Measurements from ENCODE around the gene TGIF1. TPM values are rescaled to one million over a fixed set of nuclear protein-coding genes. Genes with fewer than 3 reads are reported as not detected.
A peak's percentile ranks its signal among the peaks of the same experiment; 100 is the strongest.

The TGIF1 gene
- total and polyA plus RNA-seq, 9 of the 15 experiments (the other 6 are each of a cell fraction or from before 2014, with no cell fraction given), result 16.1 to 77.7 (median 44.6) TPM

DNA sequence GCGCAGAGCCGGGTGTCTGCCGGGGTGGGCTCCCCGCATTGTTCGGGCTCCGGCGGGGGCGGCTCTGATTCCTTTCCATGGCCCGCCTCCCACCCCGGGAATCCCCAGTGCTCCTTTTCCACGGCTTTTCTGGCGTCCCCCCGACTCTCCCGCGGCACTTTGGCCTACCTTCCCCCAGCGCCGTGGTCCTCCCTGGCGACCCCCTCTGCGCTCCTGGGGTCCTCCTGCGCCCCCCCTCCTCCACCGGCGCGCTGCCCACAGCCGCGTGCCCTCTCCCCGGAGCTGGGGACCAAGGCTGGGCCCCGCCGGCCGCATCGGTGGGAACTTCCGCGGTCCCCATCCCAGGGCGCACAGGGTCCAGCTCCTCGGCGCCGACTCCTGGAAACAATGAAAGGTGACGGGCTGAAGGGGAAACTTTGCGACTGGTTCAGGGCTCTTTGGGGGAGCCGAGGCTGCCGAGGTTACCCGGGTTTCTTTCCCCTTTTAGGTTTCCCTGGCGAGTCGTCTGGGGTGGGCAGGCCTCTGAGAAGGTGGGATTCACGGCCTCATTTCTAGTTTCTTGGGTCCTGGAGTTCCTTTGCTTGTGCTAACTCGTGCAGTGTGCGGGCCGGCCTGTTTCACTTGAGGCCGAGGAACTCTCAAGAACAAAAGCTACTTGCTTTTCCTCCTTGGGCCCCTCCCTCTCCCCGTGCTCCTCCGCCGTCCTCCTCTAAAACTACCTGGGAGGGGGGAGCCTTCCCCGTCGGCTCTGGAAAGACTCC lies 2.2 kb downstream of the TGIF1 start (continued):
- TF ChIP-seq, protein P1, sequence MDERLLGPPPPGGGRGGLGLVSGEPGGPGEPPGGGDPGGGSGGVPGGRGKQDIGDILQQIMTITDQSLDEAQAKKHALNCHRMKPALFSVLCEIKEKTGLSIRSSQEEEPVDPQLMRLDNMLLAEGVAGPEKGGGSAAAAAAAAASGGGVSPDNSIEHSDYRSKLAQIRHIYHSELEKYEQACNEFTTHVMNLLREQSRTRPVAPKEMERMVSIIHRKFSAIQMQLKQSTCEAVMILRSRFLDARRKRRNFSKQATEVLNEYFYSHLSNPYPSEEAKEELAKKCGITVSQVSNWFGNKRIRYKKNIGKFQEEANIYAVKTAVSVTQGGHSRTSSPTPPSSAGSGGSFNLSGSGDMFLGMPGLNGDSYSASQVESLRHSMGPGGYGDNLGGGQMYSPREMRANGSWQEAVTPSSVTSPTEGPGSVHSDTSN (CRISPR knock-in tag; IDR thresholded peaks at IDR 0.05; ENCODE audit: low read depth), result no peak
- TF ChIP-seq, protein P1 (tag; conservative IDR thresholded peaks at IDR 0.05; ENCODE audit: low read depth), result no peak
- TF ChIP-seq SNIP1 (IDR thresholded peaks at IDR 0.05; ENCODE audit: low read depth) (no peak), CHD1 (IDR thresholded peaks at IDR 0.05; ENCODE audit: low read length) (peak; percentile 96), HDAC2 (IDR thresholded peaks at IDR 0.05) (no peak), SREBF2 (CRISPR knock-in tag; IDR thresholded peaks at IDR 0.05) (no peak), NR2C1 (IDR thresholded peaks at IDR 0.05) (no peak), NR2C1 (tag; IDR thresholded peaks at IDR 0.05) (no peak), ZKSCAN1 (IDR thresholded peaks at IDR 0.05; ENCODE audit: low read depth, low read length) (no peak), SIRT6 (IDR thresholded peaks at IDR 0.05; ENCODE audit: low read depth, low read length) (no peak), ZNF384 (IDR thresholded peaks at IDR 0.05; ENCODE audit: low read depth, low read length) (no peak), EWSR1 (IDR thresholded peaks at IDR 0.05; ENCODE audit: borderline replicate concordance, low read depth, partially characterized antibody) (no peak), ZNF589 (CRISPR knock-in tag; IDR thresholded peaks at IDR 0.05; ENCODE audit: low read depth) (no peak), CEBPB (tag; IDR thresholded peaks at IDR 0.05) (no peak), ZNF174 (CRISPR knock-in tag; IDR thresholded peaks at IDR 0.05) (no peak), HIVEP1 (CRISPR knock-in tag; IDR thresholded peaks at IDR 0.05) (no peak), E2F8 (IDR thresholded peaks at IDR 0.05; ENCODE audit: low read depth, partially characterized antibody) (no peak), EZH2 (IDR thresholded peaks at IDR 0.05; ENCODE audit: borderline replicate concordance, low read depth, low read length) (no peak), ZFP1 (CRISPR knock-in tag; IDR thresholded peaks at IDR 0.05) (no peak)
- TF ChIP-seq, protein P2, sequence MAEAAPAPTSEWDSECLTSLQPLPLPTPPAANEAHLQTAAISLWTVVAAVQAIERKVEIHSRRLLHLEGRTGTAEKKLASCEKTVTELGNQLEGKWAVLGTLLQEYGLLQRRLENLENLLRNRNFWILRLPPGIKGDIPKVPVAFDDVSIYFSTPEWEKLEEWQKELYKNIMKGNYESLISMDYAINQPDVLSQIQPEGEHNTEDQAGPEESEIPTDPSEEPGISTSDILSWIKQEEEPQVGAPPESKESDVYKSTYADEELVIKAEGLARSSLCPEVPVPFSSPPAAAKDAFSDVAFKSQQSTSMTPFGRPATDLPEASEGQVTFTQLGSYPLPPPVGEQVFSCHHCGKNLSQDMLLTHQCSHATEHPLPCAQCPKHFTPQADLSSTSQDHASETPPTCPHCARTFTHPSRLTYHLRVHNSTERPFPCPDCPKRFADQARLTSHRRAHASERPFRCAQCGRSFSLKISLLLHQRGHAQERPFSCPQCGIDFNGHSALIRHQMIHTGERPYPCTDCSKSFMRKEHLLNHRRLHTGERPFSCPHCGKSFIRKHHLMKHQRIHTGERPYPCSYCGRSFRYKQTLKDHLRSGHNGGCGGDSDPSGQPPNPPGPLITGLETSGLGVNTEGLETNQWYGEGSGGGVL (CRISPR knock-in tag; IDR thresholded peaks at IDR 0.05), result no peak
- TF ChIP-seq, protein P3, sequence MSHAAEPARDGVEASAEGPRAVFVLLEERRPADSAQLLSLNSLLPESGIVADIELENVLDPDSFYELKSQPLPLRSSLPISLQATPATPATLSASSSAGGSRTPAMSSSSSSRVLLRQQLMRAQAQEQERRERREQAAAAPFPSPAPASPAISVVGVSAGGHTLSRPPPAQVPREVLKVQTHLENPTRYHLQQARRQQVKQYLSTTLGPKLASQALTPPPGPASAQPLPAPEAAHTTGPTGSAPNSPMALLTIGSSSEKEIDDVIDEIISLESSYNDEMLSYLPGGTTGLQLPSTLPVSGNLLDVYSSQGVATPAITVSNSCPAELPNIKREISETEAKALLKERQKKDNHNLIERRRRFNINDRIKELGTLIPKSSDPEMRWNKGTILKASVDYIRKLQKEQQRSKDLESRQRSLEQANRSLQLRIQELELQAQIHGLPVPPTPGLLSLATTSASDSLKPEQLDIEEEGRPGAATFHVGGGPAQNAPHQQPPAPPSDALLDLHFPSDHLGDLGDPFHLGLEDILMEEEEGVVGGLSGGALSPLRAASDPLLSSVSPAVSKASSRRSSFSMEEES (CRISPR knock-in tag; IDR thresholded peaks at IDR 0.05), result no peak

Measured in K562 (cell line).